Liver (tissue), 9 donors: ENCODE measurements around the gene TAF13. TPM values are rescaled to one million over a fixed set of nuclear protein-coding genes. Genes with fewer than 3 reads are reported as not detected.

Experiments
- DNase-seq: peaks from one replicate; pipeline ENCODE4 v3.0.0-alpha.2; 2017; ENCODE audit warnings: low spot score
- H3K27ac ChIP-seq, 2 donors: one replicate each; pipeline ENCODE4 v1.7.0; 2013; ENCODE audit warnings: inconsistent platforms in 2 of 2, low read length in 2 of 2, control low read depth in 1 of 2, low read depth in 1 of 2, mild to moderate bottlenecking in 1 of 2
- H3K27me3 ChIP-seq, 4 donors: one replicate each; pipeline versions ENCODE4 v1.6.1 to v1.7.0; 2013; ENCODE audit warnings: low read length in 3 of 4, inconsistent platforms in 1 of 4, mild to moderate bottlenecking in 1 of 4, moderate library complexity in 1 of 4; ENCODE audit not compliant: control insufficient read depth in 4 of 4, insufficient read depth in 4 of 4
- H3K36me3 ChIP-seq, 4 donors: one replicate each; pipeline versions ENCODE4 v1.6.1 to v1.7.0; 2013; ENCODE audit warnings: low read length in 3 of 4, mild to moderate bottlenecking in 3 of 4, low read depth in 1 of 4, moderate library complexity in 1 of 4; ENCODE audit not compliant: control insufficient read depth in 4 of 4, insufficient read depth in 3 of 4
- H3K4me1 ChIP-seq, 4 donors: one replicate each; pipeline versions ENCODE4 v1.6.1 to v1.7.0; 2013; ENCODE audit warnings: low read length in 3 of 4, mild to moderate bottlenecking in 3 of 4, moderate library complexity in 1 of 4; ENCODE audit not compliant: control insufficient read depth in 4 of 4, insufficient read depth in 4 of 4
- H3K4me3 ChIP-seq, 3 donors: one replicate each; pipeline versions ENCODE4 v1.6.1 to v1.7.0; 2013; ENCODE audit warnings: low read length in 3 of 3, control low read depth in 1 of 3, low read depth in 1 of 3, mild to moderate bottlenecking in 1 of 3
- H3K9ac ChIP-seq, 2 donors: one replicate each; pipeline ENCODE4 v1.7.0; 2013; ENCODE audit warnings: low read length in 2 of 2, mild to moderate bottlenecking in 2 of 2, moderate library complexity in 2 of 2, control low read depth in 1 of 2, low read depth in 1 of 2
- H3K9me3 ChIP-seq, 4 donors: one replicate each; pipeline versions ENCODE4 v1.6.1 to v1.7.0; 2013; ENCODE audit warnings: low read length in 3 of 4; ENCODE audit not compliant: control insufficient read depth in 4 of 4
- ATF3 ChIP-seq: IDR thresholded peaks from 2 replicates; pipeline ENCODE4 v1.6.1; 2016; ENCODE audit warnings: antibody characterized with exemption
- CTCF ChIP-seq: fragments of 150-350 bp; IDR thresholded peaks from 2 replicates; pipeline ENCODE4 v1.5.1; 2017; ENCODE audit warnings: improper control_type of control experiment, low read depth, low read length; ENCODE audit not compliant: missing input control
- EGR1 ChIP-seq, 2 donors: IDR thresholded peaks; 2 replicates each; pipeline ENCODE4 v1.6.1; 2016 to 2018; ENCODE audit warnings: antibody characterized with exemption in 2 of 2, low read depth in 2 of 2
- HNF4A ChIP-seq, 2 donors: conservative IDR thresholded peaks; 2 replicates each; pipeline ENCODE4 v1.6.1; 2016; ENCODE audit warnings: antibody characterized with exemption in 2 of 2, mild to moderate bottlenecking in 2 of 2
- JUND ChIP-seq, 2 donors: IDR thresholded peaks; 2 replicates each; pipeline ENCODE4 v1.6.1; 2016; ENCODE audit warnings: antibody characterized with exemption in 2 of 2
- MAX ChIP-seq: IDR thresholded peaks from 2 replicates; pipeline ENCODE4 v1.6.1; 2016; ENCODE audit warnings: antibody characterized with exemption
- NR2F2 ChIP-seq: IDR thresholded peaks from 2 replicates; pipeline ENCODE4 v1.6.1; 2016; ENCODE audit warnings: antibody characterized with exemption
- RAD21 ChIP-seq, 2 donors: IDR thresholded peaks; 2 replicates each; pipeline ENCODE4 v1.6.1; 2016; ENCODE audit warnings: antibody characterized with exemption in 2 of 2, mild to moderate bottlenecking in 2 of 2
- REST ChIP-seq: IDR thresholded peaks from 2 replicates; pipeline ENCODE4 v1.6.1; 2016; ENCODE audit warnings: antibody characterized with exemption, mild to moderate bottlenecking
- RXRA ChIP-seq, 2 donors: IDR thresholded peaks; 2 replicates each; pipeline ENCODE4 v1.6.1; 2017 to 2018; ENCODE audit warnings: antibody characterized with exemption in 2 of 2, mild to moderate bottlenecking in 1 of 2
- SP1 ChIP-seq: IDR thresholded peaks from 2 replicates; pipeline ENCODE4 v1.6.1; 2018; ENCODE audit warnings: antibody characterized with exemption, mild to moderate bottlenecking
- TAF1 ChIP-seq: conservative IDR thresholded peaks from 2 replicates; pipeline ENCODE4 v1.6.1; 2016; ENCODE audit warnings: antibody characterized with exemption, mild to moderate bottlenecking
- YY1 ChIP-seq: IDR thresholded peaks from 2 replicates; pipeline ENCODE4 v1.6.1; 2016; ENCODE audit warnings: antibody characterized with exemption, mild to moderate bottlenecking
- ZBTB33 ChIP-seq: IDR thresholded peaks from 2 replicates; pipeline ENCODE4 v1.6.1; 2016; ENCODE audit warnings: antibody characterized with exemption
- WGBS: extraction: QIAGEN DNeasy Blood & Tissue Kit; methylation state at CpG from one replicate; pipeline ENCODE4 v1.1.7; 2013; 5-methylcytosine and 5-hydroxymethylcytosine counted together
- polyA plus RNA-seq, 2 donors: library from polyadenylated mRNA; stranded (reverse) in 1 of 2; unstranded in 1 of 2; fragments of 200-250 nt in 1 of 2; fragments of >200 nt in 1 of 2; fragmentation: Nextera tagmentation in 1 of 2; extraction: Ambion mirVana in 1 of 2; gene quantifications; one replicate each; pipeline versions ENCODE4 v1.2.1 to v1.2.3, GENCODE V29; 2013 to 2015
- total RNA-seq, 2 donors: library from RNA; depleted of rRNA; stranded (reverse); fragments of >200 nt; gene quantifications; one replicate each; pipeline ENCODE4 v1.2.3, GENCODE V29; 2014
- donor health status: healthy.
- donor health status: healthy.
- donor health status: healthy.
- donor health status: healthy.
- donor health status: healthy.

The TAF13 gene
- total and polyA plus RNA-seq, 4 donors, result 17.9 to 31.7 (median 20.2) TPM

GRCh38 chr1:109112652-109113285 is 37.0 kb upstream of the TAF13 start:
- TF ChIP-seq CTCF (peak; percentile 94), RAD21 (IDR thresholded peaks at IDR 0.05) (peak; percentile 84 to 91), RXRA (IDR thresholded peaks at IDR 0.05) (no peak), MAX (no peak)
- Histone ChIP-seq H3K9me3 (no peaks in the 10 kb centered on the region), H3K27me3 (peaks cover 0 to 3% (median 1%) of the 10 kb centered on the region in 4 donors), H3K4me3 (peak overlapping the region in 2 of 3 donors; percentile 15 to 30), H3K36me3 (no peaks in the 10 kb centered on the region), H3K27ac (no peak overlapping the region), H3K4me1 (peaks cover 2 to 22% (median 13%) of the 10 kb centered on the region in 4 donors), H3K9ac (no peak overlapping the region)
- WGBS, result 10% methylated on average over 31 of the region's 31 CpGs
- peak; percentile 91 for DNase-seq

- Histone ChIP-seq H3K4me1 (peaks cover 2 to 22% (median 13%) of the 10 kb centered on the region in 4 donors), H3K36me3 (no peaks in the 10 kb centered on the region), H3K27ac (no peak overlapping the region), H3K27me3 (peaks cover 0 to 3% (median 1%) of the 10 kb centered on the region in 4 donors), H3K9ac (no peak overlapping the region), H3K9me3 (no peaks in the 10 kb centered on the region), H3K4me3 (no peak overlapping the region)
- TF ChIP-seq NR2F2 (no peak), HNF4A (conservative IDR thresholded peaks at IDR 0.05) (no peak), CTCF (peak; percentile 33), ATF3 (no peak), JUND (IDR thresholded peaks at IDR 0.05) (no peak), YY1 (no peak), EGR1 (IDR thresholded peaks at IDR 0.05; ENCODE audit: low read depth in 2 of 2) (no peak), MAX (no peak), SP1 (no peak), ZBTB33 (no peak), REST (no peak), RAD21 (IDR thresholded peaks at IDR 0.05) (peak; percentile 62 to 73), TAF1 (no peak)
- WGBS, result 29% methylated on average over 10 of the region's 10 CpGs
- no peak for DNase-seq
Measured at GRCh38 chr1:109112056-109112651, 36.4 kb upstream of the TAF13 start.
